HT1080 (cell line): ENCODE data around the gene AOX1. TPM values are rescaled to one million over a fixed set of nuclear protein-coding genes. Genes with fewer than 3 reads are reported as not detected.
A peak's percentile ranks its signal among the peaks of the same experiment; 100 is the strongest.
"Not testable (repeated sequence)": the region's sequence is repeated elsewhere in the genome, so short reads cannot be mapped to it uniquely, and the experiment has no call there.

Experiments used
- DNase-seq: peaks from one replicate; pipeline ENCODE4 v3.0.0-alpha.2; 2015; ENCODE audit warnings: low read depth
- total RNA-seq: library from RNA; depleted of rRNA; stranded (reverse); fragments of >200 nt; shearing (Covaris generic); gene quantifications from 2 replicates; pipeline ENCODE4 v1.2.3, GENCODE V29; 2014; rRNA removed

Gene AOX1
- total RNA-seq, 1 experiment from 2014 or later: 27.6 TPM

DNA sequence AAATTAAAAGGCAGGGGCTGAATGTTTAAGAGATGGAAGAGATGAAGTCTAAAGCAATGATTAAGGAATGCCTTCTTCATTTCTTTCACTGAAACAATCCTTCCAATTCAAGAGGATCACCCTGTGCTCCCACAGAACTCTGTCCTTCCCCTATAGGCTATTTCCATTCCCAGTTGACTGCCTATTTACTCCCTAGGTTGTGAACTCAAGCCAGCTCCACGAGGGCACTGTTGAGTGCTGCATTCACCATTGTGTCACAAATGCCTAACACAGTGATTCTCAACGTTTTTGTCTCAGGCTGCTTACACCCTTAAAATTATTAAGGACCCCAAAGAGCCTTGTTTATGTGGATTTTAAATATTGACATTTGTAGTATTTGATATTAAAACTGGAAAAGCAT lies 112.4 kb downstream of the AOX1 start:
- DNase-seq: no peak

DNA sequence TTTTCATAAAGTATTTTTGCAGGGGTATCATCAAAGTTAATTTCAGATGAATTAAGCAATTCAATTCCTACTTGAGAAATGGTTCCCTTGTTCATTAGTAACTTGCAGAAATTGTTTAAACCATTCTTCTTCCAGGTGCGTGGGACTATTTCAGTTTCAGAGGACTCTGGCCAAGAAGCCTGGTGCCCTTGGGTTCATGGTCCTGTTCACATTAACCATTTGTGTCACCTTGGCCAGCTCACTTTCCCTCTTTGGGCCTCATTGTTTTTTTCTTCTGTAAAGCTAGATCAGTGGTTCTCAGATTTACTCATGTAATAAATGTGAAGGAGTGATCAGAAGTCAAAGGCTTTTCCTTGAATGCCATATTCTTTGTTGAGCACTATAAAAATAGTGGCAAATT lies 113.5 kb downstream of the AOX1 start:
- no peak for DNase-seq

DNA sequence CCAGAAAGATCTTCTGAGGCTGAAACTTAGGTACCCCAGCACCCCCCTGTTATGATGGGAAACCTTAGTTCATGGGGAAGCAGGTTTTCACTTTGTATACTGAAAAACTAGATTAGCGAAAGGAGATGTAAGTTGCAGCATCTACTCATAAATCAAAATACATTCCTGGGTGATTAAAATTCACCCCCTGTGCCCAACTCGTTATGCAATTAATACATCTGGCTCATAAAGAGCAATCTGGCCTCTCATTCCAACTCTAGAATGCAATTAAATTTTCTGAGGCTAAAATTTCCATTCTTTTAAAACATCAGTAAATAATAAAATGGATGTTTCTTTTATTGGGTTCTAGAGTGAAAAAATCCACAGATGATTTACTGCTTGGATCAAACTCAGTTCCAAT lies 115.0 kb downstream of the AOX1 start:
- DNase-seq: no peak

DNA sequence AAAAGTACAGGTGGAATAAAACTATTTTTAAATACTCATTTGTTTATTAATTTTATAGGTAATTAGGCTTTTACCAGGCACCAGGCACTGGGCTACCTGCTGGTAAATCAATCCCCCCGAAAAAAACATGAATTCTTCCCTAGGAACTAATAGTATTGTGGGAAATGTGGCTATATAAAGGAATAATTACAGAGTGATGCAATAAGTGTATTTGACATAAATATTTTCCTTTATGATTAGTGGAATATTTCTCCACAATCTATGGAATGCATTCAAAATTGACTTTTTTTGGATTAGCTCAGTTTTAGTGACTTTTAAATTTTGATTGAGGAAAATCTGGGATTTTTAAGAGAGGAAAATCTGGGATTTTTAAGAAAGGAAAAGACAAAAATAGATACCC lies 116.2 kb downstream of the AOX1 start:
- no peak for DNase-seq

DNA sequence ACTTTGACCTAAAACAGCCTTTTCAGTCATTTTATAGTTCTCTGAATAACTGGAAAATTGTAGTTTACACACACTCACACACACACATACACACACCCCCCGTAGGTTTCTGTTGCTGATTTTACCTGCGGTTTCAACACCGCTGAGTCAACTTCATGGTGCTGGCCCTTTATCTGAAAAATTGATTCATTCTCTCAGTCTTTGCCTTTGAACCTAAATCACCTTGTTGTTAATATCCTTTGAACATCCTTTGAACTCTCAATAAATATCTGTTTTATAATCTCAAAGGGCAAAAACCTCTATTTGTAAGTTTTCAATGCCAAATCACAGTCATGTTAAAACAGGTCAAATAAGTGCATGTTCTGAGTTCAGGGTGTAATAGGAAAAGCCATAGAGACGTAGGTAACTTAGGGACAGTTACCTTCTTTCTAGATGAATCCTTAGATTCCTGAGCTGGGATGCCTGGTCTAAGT lies 116.9 kb downstream of the AOX1 start:
- DNase-seq: no peak

DNA sequence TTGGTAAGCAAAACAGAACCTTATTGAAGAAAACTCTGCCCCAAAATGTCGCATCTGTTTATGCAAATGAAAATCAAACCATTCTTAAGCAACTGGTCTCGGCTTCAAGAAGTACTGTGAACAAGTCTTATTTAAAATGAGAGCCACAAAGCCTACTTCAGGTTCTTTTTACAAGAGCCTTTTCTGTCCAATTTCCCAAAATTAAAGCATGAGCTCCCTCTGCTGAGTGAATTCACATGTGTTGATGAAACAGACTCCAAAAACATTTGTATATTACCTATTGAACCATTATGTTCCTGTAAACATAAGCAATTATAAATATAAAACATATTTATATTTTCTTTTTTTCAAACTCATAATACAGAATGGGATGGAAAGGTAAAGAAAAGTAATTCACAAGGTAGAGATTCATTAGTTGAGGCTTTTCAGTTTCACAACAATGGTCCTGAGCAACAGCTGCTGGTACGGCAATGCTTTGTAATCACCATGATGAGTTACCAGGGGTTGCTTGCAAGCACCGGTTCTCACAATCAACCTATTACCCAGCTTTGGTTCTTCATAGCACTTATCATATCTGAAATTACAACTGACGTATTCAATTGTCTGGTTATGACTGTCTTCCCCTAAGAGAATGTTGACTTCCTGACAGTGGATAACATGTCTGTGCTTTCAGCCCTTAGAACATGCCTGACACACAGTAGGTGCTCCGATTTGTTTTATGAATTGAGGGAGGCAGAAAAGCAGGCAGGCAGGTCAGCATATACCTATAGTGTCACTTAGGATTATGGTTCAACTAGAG lies 117.5 kb downstream of the AOX1 start:
- DNase-seq: peak; percentile 55

DNA sequence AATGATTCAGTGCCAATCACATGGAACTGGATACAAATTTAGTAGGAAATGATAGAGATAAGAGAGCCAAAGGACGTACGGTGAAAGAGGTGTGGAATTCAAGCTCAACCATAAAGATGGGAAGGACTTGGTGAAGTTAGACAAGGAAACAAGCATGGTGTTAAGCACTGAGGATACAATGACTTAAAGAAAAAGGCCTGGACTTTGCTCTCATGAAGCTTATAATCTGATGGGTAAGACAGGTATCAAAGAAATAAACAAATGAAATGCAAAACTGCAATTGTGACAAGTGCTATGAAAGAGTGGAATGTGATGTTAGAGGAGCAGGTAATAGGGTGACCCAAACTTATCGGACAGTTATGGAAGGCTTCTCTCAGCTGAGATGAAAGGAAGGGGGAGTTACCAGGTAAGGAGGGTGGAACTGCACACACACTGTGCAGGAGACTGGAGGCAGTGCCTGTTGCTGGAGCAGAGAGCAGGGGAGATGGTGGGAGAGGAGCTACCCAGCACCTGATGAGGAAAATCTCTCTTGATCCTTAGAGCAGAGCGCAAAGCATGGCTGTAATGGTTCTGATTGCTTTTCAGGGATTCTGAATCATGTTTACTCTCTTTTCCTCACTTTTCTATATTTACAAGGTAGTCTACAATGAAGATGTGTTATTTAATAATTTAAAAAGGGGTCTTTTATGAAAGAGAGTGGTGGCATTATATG lies 118.3 kb downstream of the AOX1 start:
- no peak for DNase-seq

DNA sequence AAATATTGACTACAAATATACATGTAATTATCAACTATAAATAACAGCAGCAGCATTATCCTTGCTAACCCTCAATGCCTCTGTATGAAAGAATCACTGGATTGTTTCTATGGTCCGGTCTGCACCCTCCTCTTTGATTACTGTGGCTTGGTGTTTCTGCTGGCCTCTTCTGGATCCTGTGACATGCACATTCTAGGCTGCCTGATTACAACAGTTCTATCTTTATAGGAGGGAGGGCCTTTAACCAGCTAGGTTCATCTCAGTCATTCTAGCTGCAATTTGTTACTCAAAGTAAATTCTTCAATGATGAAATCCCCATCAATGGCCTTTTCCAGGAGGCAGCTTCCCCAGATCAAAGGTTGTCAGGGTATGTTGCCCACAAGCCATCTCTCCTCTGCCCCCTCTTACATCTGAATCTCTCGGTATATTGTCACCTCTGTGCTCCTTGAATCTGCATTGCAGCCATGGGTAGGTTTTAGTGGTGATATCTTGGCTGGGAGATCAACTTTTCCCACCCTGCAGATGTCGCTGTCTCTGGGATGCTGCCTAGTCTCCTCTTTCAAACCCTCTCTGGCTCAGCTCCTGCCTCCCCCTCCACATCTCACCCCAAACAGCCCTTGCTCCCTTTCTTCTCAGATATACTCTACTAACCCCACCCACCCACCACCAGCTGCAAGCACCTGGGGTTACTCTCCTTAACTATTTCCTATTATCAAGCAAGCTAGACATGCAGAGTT lies 119.7 kb downstream of the AOX1 start:
- DNase-seq: peak; percentile 27

DNA sequence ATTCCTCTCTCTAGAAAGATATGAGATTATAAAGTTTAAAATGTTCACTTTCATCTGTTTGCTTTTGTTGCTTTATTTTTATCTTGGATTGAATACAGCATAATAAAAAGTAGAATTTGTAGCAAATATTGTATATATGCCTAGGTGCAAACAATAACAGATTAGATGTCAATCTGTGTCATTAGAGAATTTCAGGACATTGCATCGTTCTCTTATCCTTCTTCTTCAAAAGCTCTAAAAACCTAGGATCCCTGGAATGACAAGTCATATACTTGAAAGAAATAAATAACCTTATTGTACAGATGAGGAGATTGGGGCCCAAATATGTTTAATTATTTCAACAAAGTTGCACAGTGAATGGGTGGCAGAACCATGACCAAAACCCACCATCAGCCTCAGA lies 123.1 kb downstream of the AOX1 start:
- no peak for DNase-seq

DNA sequence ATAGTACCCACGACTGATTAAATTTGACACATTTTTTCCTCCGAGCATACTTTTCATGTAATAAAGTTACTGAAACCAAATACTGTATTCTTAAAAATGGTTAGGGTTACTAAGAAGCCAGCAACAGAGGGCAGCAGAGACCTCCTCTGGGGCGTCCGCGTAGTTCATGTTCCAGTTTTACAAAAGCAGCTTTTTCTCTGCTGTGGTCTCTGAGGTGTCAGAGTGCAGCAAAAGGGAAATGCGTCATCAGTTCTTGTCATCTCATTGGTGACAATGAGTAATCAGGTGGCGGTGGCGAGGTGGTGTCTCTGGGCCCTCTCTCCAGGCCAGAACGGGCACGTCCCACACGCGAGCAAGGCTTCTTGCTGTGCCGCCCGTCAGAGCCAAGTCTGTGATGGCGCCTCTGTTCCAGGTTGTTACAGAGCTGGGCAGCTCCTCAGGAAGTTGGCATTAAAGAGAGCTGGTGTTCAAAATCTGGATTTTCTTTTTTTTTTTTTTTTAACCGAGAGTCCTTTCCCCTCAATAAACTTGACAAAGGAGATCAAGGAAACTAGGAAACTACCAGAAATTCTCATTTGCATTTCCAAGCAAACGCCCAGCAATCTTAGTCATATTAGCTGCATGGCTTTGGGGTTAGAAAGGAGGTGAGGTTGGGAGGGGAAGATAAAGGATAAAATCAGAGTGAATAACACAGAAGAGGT lies 127.3 kb downstream of the AOX1 start:
- DNase-seq: peak; percentile 97

DNA sequence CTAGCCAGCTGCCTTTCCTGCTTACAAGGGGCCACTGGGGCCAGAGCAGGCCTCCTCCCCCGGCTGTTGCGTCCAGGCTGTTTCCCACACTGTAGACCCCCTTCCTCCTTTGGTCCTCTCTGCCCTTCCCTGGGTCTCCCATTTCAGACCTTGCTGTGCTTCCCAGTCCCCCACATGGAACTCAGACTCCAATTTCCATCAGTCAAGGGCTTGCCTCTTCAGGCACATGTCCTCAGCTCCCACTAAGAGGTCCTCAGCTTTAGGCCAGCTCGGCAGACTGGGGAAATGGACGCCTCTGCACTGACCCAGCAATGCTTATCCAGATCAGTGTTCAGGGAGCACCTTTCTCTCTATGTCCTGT lies 127.9 kb downstream of the AOX1 start:
- DNase-seq: no peak

DNA sequence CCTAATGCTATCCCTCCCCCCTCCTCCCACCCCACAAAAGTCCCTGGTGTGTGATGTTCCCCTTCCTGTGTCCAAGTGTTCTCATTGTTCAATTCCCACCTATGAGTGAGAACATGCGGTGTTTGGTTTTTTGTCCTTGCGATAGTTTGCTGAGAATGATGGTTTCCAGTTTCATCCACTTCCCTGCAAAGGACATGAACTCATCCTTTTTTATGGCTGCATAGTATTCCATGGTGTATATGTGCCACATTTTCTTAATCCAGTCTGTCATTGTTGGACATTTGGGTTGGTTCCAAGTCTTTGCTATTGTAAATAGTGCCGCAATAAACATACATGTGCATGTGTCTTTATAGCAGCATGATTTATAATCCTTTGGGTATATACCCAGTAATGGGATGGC lies 129.2 kb downstream of the AOX1 start:
- not testable (repeated sequence) for DNase-seq

DNA sequence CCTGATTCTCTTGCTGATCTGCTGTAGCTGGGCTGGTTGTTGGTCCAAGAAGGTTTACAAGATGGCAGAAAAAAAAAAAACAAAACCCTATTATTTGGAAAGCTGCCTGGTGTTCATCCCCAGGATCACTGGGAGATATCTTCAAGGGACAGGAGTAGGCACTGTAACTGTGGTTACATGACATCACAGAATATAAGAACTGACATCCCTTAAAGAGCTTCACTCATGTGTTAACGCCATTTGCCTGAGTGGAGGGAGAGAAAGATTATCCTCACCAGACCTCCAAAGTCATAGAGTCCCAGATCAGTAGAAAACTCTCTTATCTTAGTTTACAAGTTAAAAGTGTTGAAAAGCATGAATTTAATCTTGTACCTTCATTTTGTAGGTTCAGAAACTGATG lies 130.6 kb downstream of the AOX1 start:
- DNase-seq: no peak

Other genes starting within 250 kb of the AOX1 start
- 9.0 and 11.1 TPM in 2 replicates for gene KCTD18, start 75.9 kb upstream of the AOX1 start, total RNA-seq
- gene SGO2, start 59.8 kb upstream of the AOX1 start, total RNA-seq: 14.3 and 20.0 TPM in 2 replicates
- gene BZW1, start 225.9 kb downstream of the AOX1 start, total RNA-seq: 624 and 683 TPM in 2 replicates